ENCODE results near the gene GATA5. TPM values are rescaled to one million over a fixed set of nuclear protein-coding genes. Genes with fewer than 3 reads are reported as not detected.

Gene GATA5
- total and polyA plus RNA-seq, 10 of the 15 experiments (the other 5 are each of a cell fraction or from before 2014, with no cell fraction given), result not detected

DNA sequence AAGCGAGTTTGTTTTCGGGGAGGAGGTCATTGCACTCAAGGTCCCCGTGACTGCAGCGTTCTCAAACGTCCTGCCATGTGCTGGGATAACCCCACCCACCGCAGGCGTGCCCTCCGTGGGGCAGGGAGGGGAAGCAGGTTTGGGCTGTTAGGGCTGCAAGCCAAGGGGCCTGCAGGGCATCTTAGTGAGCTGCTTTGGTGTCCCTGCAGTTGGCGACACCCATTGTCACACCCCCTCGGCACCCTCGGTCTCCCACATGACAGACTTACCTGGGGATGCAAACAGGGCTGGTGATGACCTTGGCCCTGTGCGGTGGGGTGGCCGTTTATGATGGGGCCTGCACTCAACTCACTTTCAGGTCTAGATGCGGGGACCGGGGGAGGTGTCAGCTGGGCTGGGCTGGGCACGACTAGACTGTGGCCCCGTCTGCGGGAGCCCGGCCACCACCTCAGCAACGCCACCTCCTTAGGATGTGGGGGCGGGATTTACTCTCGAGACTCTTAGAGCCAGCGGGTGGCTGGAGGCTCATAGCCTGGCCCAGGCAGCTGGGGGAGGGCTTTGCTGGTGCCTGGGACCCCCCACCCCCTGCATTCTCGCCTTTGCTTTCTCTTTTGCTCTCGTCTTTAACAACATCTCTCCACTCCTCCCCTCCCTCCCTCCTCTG lies 6.5 kb upstream of the GATA5 start (continued):
- TF ChIP-seq, protein P1, sequence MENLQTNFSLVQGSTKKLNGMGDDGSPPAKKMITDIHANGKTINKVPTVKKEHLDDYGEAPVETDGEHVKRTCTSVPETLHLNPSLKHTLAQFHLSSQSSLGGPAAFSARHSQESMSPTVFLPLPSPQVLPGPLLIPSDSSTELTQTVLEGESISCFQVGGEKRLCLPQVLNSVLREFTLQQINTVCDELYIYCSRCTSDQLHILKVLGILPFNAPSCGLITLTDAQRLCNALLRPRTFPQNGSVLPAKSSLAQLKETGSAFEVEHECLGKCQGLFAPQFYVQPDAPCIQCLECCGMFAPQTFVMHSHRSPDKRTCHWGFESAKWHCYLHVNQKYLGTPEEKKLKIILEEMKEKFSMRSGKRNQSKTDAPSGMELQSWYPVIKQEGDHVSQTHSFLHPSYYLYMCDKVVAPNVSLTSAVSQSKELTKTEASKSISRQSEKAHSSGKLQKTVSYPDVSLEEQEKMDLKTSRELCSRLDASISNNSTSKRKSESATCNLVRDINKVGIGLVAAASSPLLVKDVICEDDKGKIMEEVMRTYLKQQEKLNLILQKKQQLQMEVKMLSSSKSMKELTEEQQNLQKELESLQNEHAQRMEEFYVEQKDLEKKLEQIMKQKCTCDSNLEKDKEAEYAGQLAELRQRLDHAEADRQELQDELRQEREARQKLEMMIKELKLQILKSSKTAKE (IDR thresholded peaks at IDR 0.05; ENCODE audit: low read depth, poor library complexity, severe bottlenecking), result no peak
- no peak for TF ChIP-seq PML (IDR thresholded peaks at IDR 0.05; ENCODE audit: low read length)

DNA sequence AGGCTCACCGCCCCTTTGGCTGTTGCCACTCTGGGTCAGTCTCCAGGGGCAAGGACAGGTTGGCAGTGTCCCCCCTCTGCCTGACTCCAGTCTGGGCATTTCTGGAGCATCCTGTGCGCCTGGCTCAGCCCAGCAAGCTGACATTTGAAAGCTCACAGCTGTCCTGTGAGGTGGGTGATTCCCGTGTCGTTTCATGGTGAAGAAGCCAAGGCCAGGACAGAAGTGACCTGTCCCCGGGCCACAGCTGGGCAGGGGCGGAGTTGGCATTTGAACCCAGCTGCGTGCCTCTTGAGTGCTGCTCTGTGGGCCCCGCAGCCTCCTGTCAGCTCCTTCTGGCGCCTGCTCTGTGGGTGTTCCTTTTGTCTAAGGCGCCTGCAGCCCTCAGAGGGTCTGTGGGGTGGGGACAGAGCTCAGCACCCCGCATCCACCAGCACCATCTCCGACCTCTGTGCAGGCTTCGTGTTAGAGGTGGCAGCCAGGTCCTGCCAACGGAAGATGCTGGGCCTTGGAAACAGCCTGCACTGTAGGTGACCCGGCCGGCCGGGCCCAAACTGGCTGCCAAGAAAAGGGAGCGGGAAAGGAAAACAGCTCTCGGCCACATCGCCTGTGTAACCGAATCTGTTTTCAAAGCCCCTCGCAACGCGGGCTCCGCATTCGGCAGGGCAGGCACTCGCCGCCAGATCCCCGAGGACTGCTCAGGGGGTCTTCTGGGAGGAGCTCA lies 5.8 kb upstream of the GATA5 start:
- Histone ChIP-seq H3K79me2 (ENCODE audit: control insufficient read depth, insufficient read depth, low read length) (no peaks in the 10 kb centered on the region), H3K4me2 (ENCODE audit: control insufficient read depth, insufficient read depth) (no peak overlapping the region), H2AFZ (ENCODE audit: control insufficient read depth, low read depth, low read length) (no peak overlapping the region), H4K20me1 (ENCODE audit: control insufficient read depth, insufficient read depth) (no peaks in the 10 kb centered on the region), H3K4me3 (no peak overlapping the region), H3K36me3 (ENCODE audit: control insufficient read depth in 2 of 2, insufficient read depth in 2 of 2, low read length in 1 of 2) (no peaks in the 10 kb centered on the region), H3K9ac (ENCODE audit: control insufficient read depth, insufficient read depth, low read length) (no peak overlapping the region), H3K27me3 (replicated peaks in 1 of 2; ENCODE audit: control insufficient read depth in 2 of 2, insufficient read depth in 2 of 2, low read length in 1 of 2) (peaks cover 13 to 26% of the 10 kb centered on the region in 2 experiments), H3K4me1 (ENCODE audit: control insufficient read depth, insufficient read depth, low read length) (no peaks in the 10 kb centered on the region), H3K27ac (ENCODE audit: control insufficient read depth, insufficient read depth) (no peak overlapping the region), H3K9me3 (replicated peaks; ENCODE audit: control insufficient read depth, insufficient read depth, low read length) (no peaks in the 10 kb centered on the region)
- 22% methylated on average over 29 of the region's 29 CpGs for WGBS (ENCODE audit: insufficient coverage, insufficient replicate concordance, low lambda C conversion rate, missing lambda C conversion rate)
- ChIA-PET CTCF (no interaction called here), RAD21 (ENCODE audit: unreplicated experiment) (no interaction called here), POLR2A (no interaction called here), SMC1A (ENCODE audit: uncharacterized antibody, unreplicated experiment) (no interaction called here)
- DNase-seq (ENCODE audit: low read depth, low spot score), result no peak
- TF ChIP-seq, protein P2, sequence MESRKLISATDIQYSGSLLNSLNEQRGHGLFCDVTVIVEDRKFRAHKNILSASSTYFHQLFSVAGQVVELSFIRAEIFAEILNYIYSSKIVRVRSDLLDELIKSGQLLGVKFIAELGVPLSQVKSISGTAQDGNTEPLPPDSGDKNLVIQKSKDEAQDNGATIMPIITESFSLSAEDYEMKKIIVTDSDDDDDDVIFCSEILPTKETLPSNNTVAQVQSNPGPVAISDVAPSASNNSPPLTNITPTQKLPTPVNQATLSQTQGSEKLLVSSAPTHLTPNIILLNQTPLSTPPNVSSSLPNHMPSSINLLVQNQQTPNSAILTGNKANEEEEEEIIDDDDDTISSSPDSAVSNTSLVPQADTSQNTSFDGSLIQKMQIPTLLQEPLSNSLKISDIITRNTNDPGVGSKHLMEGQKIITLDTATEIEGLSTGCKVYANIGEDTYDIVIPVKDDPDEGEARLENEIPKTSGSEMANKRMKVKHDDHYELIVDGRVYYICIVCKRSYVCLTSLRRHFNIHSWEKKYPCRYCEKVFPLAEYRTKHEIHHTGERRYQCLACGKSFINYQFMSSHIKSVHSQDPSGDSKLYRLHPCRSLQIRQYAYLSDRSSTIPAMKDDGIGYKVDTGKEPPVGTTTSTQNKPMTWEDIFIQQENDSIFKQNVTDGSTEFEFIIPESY (IDR thresholded peaks at IDR 0.05), result no peak
- TF ChIP-seq, protein P3, sequence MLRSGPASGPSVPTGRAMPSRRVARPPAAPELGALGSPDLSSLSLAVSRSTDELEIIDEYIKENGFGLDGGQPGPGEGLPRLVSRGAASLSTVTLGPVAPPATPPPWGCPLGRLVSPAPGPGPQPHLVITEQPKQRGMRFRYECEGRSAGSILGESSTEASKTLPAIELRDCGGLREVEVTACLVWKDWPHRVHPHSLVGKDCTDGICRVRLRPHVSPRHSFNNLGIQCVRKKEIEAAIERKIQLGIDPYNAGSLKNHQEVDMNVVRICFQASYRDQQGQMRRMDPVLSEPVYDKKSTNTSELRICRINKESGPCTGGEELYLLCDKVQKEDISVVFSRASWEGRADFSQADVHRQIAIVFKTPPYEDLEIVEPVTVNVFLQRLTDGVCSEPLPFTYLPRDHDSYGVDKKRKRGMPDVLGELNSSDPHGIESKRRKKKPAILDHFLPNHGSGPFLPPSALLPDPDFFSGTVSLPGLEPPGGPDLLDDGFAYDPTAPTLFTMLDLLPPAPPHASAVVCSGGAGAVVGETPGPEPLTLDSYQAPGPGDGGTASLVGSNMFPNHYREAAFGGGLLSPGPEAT (IDR thresholded peaks at IDR 0.05; ENCODE audit: low read depth), result no peak
- TF ChIP-seq DPF2 (IDR thresholded peaks at IDR 0.05), result no peak
- no TSS peak for BruUV-seq (replicated peaks)
- FAIRE-seq, result no peak
- in situ Hi-C loops (cut with MboI), result no loop called here
- intact Hi-C loops (cut with micrococcal nuclease; ENCODE audit: unreplicated experiment), result no loop called here
- ATAC-seq, result no peak
